Measurements from ENCODE around the gene BPIFB1. TPM values are rescaled to one million over a fixed set of nuclear protein-coding genes. Genes with fewer than 3 reads are reported as not detected.

Gene BPIFB1
- total RNA-seq, 4 donors from 2014 or later: not detected

- Histone ChIP-seq H3K4me3 (replicated peaks in 1 of 3) (no peak overlapping the region), H3K9me3 (no peaks in the 10 kb centered on the region), H3K27ac (no peak overlapping the region), H3K27me3 (no peaks in the 10 kb centered on the region), H3K36me3 (no peaks in the 10 kb centered on the region), H3K4me1 (no peaks in the 10 kb centered on the region)
- DNase-seq: no peak
- 34 to 44% methylated on average over 3 to 5 of the region's 5 CpGs for WGBS, 2 donors
- intact Hi-C loops (cut with DNase I): no loop called here
- TF ChIP-seq CTCF (IDR thresholded peaks at IDR 0.05): no peak
- no peak for TF ChIP-seq POLR2A (IDR thresholded peaks at IDR 0.05)
Measured at GRCh38 chr20:33318096-33318429, 35.0 kb downstream of the BPIFB1 start.

- H3K9me3 ChIP-seq: no peaks in the 10 kb centered on the region
- DNase-seq: no peak
- intact Hi-C loops (cut with DNase I): no loop called here
- H3K27me3 ChIP-seq: no peaks in the 10 kb centered on the region
- no peak overlapping the region for H3K4me3 ChIP-seq (replicated peaks in 1 of 3)
- WGBS, 2 donors: 86 to 87% methylated on average over 10 of the region's 10 CpGs
- H3K36me3 ChIP-seq: no peaks in the 10 kb centered on the region
- no peak overlapping the region for H3K27ac ChIP-seq
- H3K4me1 ChIP-seq: no peaks in the 10 kb centered on the region
- no peak for TF ChIP-seq POLR2A (IDR thresholded peaks at IDR 0.05)
- no peak for TF ChIP-seq CTCF (IDR thresholded peaks at IDR 0.05)
Measured at GRCh38 chr20:33320006-33320405, 37.0 kb downstream of the BPIFB1 start.

GRCh38 chr20:33322456-33322855 lies 39.4 kb downstream of the BPIFB1 start:
- H3K36me3 ChIP-seq: no peaks in the 10 kb centered on the region
- H3K9me3 ChIP-seq: no peaks in the 10 kb centered on the region
- intact Hi-C loops (cut with DNase I): no loop called here
- no peak for DNase-seq
- H3K27me3 ChIP-seq: no peaks in the 10 kb centered on the region
- TF ChIP-seq POLR2A (IDR thresholded peaks at IDR 0.05): no peak
- TF ChIP-seq CTCF (IDR thresholded peaks at IDR 0.05): no peak
- no peak overlapping the region for H3K27ac ChIP-seq
- H3K4me3 ChIP-seq (replicated peaks in 1 of 3): no peak overlapping the region
- no peaks in the 10 kb centered on the region for H3K4me1 ChIP-seq
- 85 to 91% methylated on average over 3 of the region's 3 CpGs for WGBS, 2 donors

GRCh38 chr20:33323236-33323635 lies 40.2 kb downstream of the BPIFB1 start:
- TF ChIP-seq CTCF (IDR thresholded peaks at IDR 0.05) (no peak), POLR2A (IDR thresholded peaks at IDR 0.05) (no peak)

GRCh38 chr20:33325350-33325749 lies 42.3 kb downstream of the BPIFB1 start:
- WGBS, 2 donors: 83 to 90% methylated on average over 2 of the region's 2 CpGs
- H3K4me1 ChIP-seq: no peaks in the 10 kb centered on the region
- no peak overlapping the region for H3K4me3 ChIP-seq (replicated peaks in 1 of 3)
- no peak for DNase-seq
- intact Hi-C loops (cut with DNase I): no loop called here
- no peaks in the 10 kb centered on the region for H3K9me3 ChIP-seq
- TF ChIP-seq POLR2A (IDR thresholded peaks at IDR 0.05): no peak
- no peak for TF ChIP-seq CTCF (IDR thresholded peaks at IDR 0.05)
- no peaks in the 10 kb centered on the region for H3K27me3 ChIP-seq
- no peaks in the 10 kb centered on the region for H3K36me3 ChIP-seq
- H3K27ac ChIP-seq: no peak overlapping the region

More at GRCh38 chr20:33323236-33323635, 40.2 kb downstream of the BPIFB1 start:
- Histone ChIP-seq H3K4me1 (no peaks in the 10 kb centered on the region), H3K36me3 (no peaks in the 10 kb centered on the region), H3K27ac (no peak overlapping the region), H3K27me3 (no peaks in the 10 kb centered on the region), H3K4me3 (replicated peaks in 1 of 3) (no peak overlapping the region), H3K9me3 (no peaks in the 10 kb centered on the region)
- 70 to 75% methylated on average over 8 of the region's 8 CpGs for WGBS, 2 donors
- no peak for DNase-seq
- intact Hi-C loops (cut with DNase I): no loop called here

Measured in thyroid gland (tissue), 4 donors.